Gastroesophageal sphincter (tissue), 3 donors: ENCODE data around the gene CSTB.

ENCODE experiments used
- POLR2AphosphoS5 ChIP-seq: sonication (generic); formaldehyde crosslinking; IDR thresholded peaks from one replicate; pipeline ENCODE4 v1.6.1; 2017; ENCODE audit warnings: antibody characterized with exemption
- TF ChIP-seq, protein P1 (sequence below), 4 experiments: fragments of 200-600 bp in 2 of 4; fragments of 450-650 bp in 2 of 4; sonication (generic) in 1 of 4; IDR thresholded peaks; one replicate each; pipeline ENCODE4 v1.5.1; 2017 to 2019; ENCODE audit warnings: antibody characterized with exemption in 4 of 4, mild to moderate bottlenecking in 2 of 4, moderate library complexity in 2 of 4

DNA sequence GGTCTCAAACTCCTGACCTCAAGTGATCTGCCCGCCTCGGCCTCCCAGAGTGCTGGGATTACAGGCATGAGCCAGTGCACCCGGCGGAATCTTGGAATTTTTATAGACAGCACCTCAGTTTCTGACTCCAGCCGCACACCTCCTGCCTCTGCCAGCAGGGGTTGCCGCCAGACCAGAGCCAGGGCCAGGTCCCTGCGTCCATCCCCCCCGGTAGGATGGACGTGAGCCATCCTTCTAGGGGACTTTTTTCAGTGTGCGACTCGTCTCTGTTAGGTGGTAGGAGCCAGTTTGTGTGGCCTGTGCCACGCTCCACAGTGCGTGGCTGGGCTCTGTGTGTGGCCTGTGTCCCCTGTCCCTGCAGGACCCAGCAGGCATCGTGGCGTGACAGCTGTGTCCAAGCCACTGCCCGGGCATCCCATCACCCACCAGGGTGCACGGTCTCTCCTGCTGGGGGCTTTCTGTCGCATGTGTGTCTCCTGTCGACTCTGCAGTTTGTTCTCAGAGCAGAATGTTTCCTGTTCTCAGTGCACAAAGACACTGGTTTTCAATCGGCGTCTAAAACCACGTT lies 15.6 kb downstream of the CSTB start:
- TF ChIP-seq, protein P1, sequence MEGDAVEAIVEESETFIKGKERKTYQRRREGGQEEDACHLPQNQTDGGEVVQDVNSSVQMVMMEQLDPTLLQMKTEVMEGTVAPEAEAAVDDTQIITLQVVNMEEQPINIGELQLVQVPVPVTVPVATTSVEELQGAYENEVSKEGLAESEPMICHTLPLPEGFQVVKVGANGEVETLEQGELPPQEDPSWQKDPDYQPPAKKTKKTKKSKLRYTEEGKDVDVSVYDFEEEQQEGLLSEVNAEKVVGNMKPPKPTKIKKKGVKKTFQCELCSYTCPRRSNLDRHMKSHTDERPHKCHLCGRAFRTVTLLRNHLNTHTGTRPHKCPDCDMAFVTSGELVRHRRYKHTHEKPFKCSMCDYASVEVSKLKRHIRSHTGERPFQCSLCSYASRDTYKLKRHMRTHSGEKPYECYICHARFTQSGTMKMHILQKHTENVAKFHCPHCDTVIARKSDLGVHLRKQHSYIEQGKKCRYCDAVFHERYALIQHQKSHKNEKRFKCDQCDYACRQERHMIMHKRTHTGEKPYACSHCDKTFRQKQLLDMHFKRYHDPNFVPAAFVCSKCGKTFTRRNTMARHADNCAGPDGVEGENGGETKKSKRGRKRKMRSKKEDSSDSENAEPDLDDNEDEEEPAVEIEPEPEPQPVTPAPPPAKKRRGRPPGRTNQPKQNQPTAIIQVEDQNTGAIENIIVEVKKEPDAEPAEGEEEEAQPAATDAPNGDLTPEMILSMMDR (IDR thresholded peaks at IDR 0.05) = no peak
- no peak for TF ChIP-seq POLR2AphosphoS5
